ENCODE results near the gene KCNMA1.

The KCNMA1 gene

GRCh38 chr10:77226853-77227565, 410.6 kb downstream of the KCNMA1 start:
- DNase-seq: no peak

DNA sequence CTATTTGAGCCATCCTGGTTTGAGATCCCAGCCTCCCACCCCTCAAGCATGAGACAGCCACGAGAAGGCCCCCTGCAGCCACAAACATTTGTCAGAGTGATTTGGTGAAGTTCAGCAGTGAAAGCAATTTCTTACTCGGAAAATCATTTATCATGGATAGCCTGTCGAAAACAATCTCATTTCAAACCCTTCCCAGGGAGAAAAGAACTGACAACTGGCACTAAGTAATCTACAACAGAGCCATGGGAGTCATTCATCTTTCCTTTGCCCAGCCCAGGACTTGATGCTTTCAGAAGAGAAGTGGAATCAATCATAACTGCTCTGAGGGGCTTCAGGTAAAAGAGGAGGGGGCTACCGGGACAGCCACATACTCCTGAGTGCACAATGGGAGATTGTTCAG, 411.2 kb downstream of the KCNMA1 start:
- no peak for DNase-seq

GRCh38 chr10:77226020-77226419, 411.6 kb downstream of the KCNMA1 start:
- no peak for DNase-seq

DNA sequence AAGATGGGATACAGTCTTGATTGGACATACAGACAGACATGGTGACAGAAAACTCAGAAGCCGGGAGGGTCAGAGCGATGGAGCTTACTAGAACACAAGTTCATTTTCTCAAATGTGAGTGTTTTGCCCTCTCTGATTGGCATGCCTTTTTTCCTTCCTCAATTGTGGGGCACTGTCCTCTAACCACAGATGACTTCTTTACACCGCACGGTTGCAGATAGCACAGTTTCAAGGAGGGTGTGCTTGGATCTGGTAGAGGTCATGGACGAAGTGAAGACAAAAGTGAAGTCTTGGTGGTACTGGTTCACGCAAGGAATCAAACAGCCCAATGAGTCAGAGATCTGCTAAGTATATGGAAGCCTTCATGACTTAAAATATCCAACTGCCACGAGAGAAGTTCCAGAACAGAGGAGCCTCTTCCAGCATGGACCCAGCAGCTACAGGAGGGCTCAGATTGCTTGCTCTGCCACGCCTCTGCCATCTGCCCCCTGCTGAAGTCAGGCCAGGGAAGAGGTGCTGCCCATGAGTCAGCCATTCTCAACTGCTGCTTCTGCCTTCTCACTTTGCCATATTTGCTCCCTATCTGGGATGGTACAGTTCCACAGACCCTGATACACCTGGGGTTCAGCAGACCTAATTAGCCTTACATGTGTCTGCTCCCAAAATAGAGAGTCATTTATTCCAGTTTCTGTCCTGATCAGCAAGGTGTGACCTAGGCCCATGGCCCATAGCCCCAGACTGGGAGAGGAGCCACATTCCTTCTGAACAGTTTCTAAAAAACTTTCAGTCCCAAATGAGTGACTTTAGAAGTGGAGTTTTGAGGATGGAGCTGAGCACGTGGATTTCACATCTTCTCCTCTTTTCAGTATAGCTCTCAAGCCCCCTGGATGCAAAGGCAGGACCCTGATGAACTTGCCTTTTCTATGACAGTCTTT, 413.8 kb downstream of the KCNMA1 start:
- DNase-seq: no peak

- no peak for DNase-seq
Measured at GRCh38 chr10:77220150-77220549, 417.5 kb downstream of the KCNMA1 start.

- DNase-seq: no peak
Measured at GRCh38 chr10:77219046-77219445, 418.6 kb downstream of the KCNMA1 start.

GRCh38 chr10:77214799-77215198, 422.8 kb downstream of the KCNMA1 start:
- DNase-seq: no peak

- no peak for DNase-seq
Measured at GRCh38 chr10:77212632-77213031, 425.0 kb downstream of the KCNMA1 start.

DNA sequence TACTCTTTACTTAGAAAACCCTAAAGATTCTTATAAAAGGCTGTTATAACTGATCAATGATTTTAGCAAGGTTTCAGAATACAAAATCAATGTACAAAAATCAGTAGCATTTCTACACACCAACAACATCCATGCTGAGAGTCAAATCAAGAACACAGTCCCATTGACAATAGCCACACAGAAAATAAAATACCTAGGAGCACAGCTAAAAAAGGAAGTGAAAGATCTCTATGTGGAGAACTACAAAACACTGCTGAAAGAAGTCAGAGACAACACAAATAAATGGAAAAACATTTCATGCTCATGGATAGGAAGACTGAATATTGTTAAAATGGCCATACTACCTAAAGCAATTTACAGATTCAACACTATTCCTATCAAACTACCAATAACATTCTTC, 427.0 kb downstream of the KCNMA1 start:
- DNase-seq: no peak

GRCh38 chr10:77208684-77209256, 428.8 kb downstream of the KCNMA1 start:
- DNase-seq: no peak

GRCh38 chr10:77207828-77208185, 429.8 kb downstream of the KCNMA1 start:
- no peak for DNase-seq

GRCh38 chr10:77207182-77207827, 430.3 kb downstream of the KCNMA1 start:
- no peak for DNase-seq

DNA sequence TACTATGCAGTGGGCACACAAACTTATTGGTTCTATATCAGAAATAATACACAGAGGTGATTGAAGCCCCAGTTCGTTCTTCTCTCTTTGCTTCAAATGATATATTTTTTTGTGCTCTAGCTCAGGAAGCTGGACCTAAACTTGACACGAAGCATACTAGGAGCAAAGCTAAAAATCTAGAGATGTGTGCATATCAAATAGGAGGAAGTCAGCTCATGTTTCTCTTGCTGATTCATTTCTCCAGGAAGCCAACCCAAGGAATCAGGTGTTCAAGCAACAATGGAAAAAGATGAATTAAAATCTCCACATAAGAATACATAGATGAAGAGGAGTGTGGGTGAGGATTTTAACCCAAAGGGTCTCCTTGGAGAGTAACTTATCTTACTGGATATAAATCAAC, 432.5 kb downstream of the KCNMA1 start:
- no peak for DNase-seq

GRCh38 chr10:77204171-77204570, 433.4 kb downstream of the KCNMA1 start:
- DNase-seq: no peak

DNA sequence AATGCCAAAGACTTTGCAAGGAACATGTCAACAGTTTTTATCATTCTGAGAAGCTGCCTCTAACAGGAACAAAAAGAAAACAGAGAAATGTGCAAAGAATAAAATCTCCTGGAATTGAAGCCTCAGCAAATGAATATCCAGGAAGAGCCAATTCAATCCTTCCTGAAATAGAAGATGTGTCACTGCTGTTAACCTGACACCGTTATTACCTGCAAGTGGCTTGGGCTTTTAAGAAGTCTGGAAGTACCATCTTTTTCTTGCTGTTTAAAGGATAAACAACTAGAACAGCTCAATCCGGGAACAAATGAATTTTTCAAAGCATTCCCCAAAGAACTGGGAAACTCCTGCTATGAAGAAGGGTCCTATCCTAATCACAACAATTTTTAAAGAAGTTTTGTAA, 434.8 kb downstream of the KCNMA1 start:
- DNase-seq: no peak

DNA sequence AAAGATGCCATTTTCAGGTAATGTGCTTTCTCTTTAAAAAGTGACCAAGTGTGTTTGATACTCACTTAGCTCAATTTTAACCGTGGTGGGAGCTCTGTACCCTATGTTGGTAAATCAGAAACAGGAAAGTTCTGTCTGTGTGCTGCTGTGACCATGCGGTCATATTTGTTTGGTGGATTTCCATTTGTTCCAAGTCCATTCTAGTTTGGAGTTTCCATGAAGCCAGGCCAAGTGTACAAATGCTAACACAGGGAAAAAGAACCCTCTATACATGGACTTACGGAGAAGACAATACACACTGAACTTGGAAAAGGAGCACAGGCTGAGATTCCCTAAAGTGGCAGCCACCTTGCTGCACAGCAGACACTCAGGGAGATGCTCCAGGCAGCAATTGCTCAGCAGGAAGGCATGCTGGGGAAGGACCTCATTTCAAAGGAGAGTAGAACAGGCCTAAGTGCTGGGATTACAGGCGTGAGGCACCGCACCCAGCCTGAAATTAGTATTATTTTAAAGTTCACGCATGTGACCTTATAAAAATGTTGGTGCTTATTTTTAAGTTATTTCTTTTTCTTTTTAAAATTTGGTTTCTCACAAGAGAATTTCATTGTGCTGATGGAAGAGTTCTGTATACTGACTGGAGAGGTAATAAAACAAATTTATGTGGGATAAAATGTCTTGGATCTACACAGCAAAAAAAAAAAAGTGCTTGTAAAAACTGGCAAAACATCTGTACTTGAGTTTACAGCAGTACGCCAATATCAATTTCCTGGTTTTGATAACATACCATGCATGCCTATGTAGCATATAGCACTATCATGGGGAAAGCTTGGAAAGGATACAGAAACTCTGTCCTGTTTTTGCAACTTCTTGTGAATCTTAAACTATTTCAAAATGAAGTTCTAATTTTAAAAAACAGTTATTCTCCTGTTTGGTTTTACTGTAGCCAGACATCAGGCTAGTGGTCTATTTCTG, 436.2 kb downstream of the KCNMA1 start:
- DNase-seq: no peak

GRCh38 chr10:77197544-77197943, 440.1 kb downstream of the KCNMA1 start:
- DNase-seq: no peak

- DNase-seq: no peak
Measured at GRCh38 chr10:77196614-77197013, 441.0 kb downstream of the KCNMA1 start.

DNA sequence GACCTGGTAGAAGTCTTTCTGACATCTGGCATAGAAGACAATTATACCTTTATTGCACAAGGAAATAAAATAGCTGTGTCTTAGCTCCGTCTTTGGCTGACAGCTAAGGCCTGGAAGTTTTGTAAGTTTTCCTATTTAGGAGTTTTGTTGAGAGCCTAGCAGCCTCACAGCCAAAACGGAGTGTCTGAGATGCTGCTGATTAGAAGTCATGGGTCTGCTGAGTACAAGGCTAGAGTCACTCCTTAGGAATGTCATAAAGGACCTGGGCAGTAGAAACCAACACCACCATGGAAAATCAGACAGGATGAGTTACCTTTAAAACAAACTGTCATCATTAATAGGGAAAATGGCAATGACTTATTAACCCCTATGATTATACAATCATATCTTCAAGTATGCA, 442.5 kb downstream of the KCNMA1 start:
- no peak for DNase-seq

DNA sequence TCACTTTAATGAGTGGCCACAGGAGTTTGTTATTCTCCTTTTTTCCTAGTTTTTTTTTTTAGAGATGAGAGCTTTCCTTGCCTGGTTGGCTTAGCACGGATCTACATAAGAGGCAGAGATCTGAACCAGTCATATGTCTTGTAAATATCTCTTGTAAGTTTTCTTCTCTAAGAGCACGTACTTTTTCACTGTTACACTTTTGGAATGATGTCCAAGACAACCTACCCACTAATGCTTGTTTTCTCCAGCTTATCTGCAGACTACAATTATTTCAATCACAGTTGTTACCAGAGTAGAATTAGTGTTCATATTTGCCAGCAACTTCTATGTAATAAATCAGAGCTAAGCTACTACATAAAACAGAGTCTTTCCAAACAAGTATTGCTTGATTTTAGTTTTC, 444.6 kb downstream of the KCNMA1 start:
- DNase-seq: no peak

GRCh38 chr10:77192402-77192801, 445.2 kb downstream of the KCNMA1 start:
- no peak for DNase-seq
